K562 (cell line): ENCODE measurements around the gene CFAP298. TPM values are rescaled to one million over a fixed set of nuclear protein-coding genes. Genes with fewer than 3 reads are reported as not detected.

ENCODE experiments used
- ARID3B ChIP-seq: fragments of 250-450 bp; sonication (Bioruptor Pico); IDR thresholded peaks from 2 replicates; pipeline ENCODE4 v1.4.0; 2020; ENCODE audit warnings: borderline replicate concordance
- ATF7 ChIP-seq: fragments of 450-650 bp; IDR thresholded peaks from 2 replicates; pipeline ENCODE4 v1.7.1; 2014; ENCODE audit warnings: mild to moderate bottlenecking, moderate library complexity
- CBX1 ChIP-seq: sonication (generic); IDR thresholded peaks from 2 replicates; pipeline ENCODE4 v1.6.1; 2016; ENCODE audit warnings: antibody characterized with exemption, low read depth, mild to moderate bottlenecking
- ELK1 ChIP-seq: sonication (generic); formaldehyde crosslinking; IDR thresholded peaks from 2 replicates; pipeline ENCODE4 v1.8.1; 2022; ENCODE audit warnings: missing genetic modification reagents
- EP300 ChIP-seq: IDR thresholded peaks from 2 replicates; pipeline ENCODE4 v1.6.1; 2012; ENCODE audit warnings: low read length, improper control_type of control experiment
- HDAC1 ChIP-seq, 2 experiments: fragments of 450-650 bp; IDR thresholded peaks; 2 replicates each; pipeline ENCODE4 v1.6.1; 2016 to 2017; ENCODE audit warnings: inconsistent platforms in 1 of 2, mild to moderate bottlenecking in 1 of 2, moderate library complexity in 1 of 2
- HNRNPUL1 ChIP-seq: fragments of 200-400 bp; formaldehyde crosslinking; IDR thresholded peaks from 2 replicates; pipeline ENCODE4 v1.6.1; 2017; ENCODE audit warnings: low read length
- MECOM ChIP-seq: fragments of 250-450 bp; sonication (Bioruptor Pico); IDR thresholded peaks from 2 replicates; pipeline ENCODE4 v1.8.0; 2022; ENCODE audit warnings: inconsistent platforms
- MTA1 ChIP-seq: fragments of 450-650 bp; IDR thresholded peaks from 2 replicates; pipeline ENCODE4 v1.6.1; 2017; ENCODE audit warnings: borderline replicate concordance
- MYBL2 ChIP-seq, 2 experiments: fragments of 450-650 bp in 1 of 2; sonication (generic) in 1 of 2; formaldehyde crosslinking in 1 of 2; IDR thresholded peaks; 2 replicates each; pipeline versions ENCODE4 v1.6.1 to v1.8.1; 2017 to 2022; ENCODE audit warnings: borderline replicate concordance in 1 of 2, inconsistent platforms in 1 of 2, low read depth in 1 of 2, mild to moderate bottlenecking in 1 of 2, missing genetic modification reagents in 1 of 2, moderate library complexity in 1 of 2
- POLR2AphosphoS5 ChIP-seq: IDR thresholded peaks from 2 replicates; pipeline ENCODE4 v1.6.1; 2011; ENCODE audit warnings: mild to moderate bottlenecking, low read depth, low read length, moderate library complexity; ENCODE audit not compliant: control insufficient read depth, insufficient read depth
- POLR3G ChIP-seq: IDR thresholded peaks from 2 replicates; pipeline ENCODE4 v1.6.1; 2011; ENCODE audit not compliant: insufficient read length, insufficient replicate concordance; ENCODE audit errors: extremely low read depth
- PYGO2 ChIP-seq: fragments of 450-650 bp; IDR thresholded peaks from 2 replicates; pipeline ENCODE4 v1.6.1; 2016; ENCODE audit warnings: mild to moderate bottlenecking, missing genetic modification characterization, moderate library complexity, missing compliant biosample characterization
- RBBP5 ChIP-seq: fragments of 200-600 bp; sonication (generic); IDR thresholded peaks from 2 replicates; pipeline ENCODE4 v1.6.1; 2012; ENCODE audit warnings: borderline replicate concordance, mild to moderate bottlenecking, low read length, control low read depth, inconsistent platforms; ENCODE audit not compliant: insufficient read depth, poor library complexity, severe bottlenecking
- RBM22 ChIP-seq: fragments of 200-400 bp; formaldehyde crosslinking; IDR thresholded peaks from 2 replicates; pipeline ENCODE4 v1.6.1; 2018; ENCODE audit warnings: low read length, low read depth; ENCODE audit not compliant: poor library complexity, severe bottlenecking
- SFPQ ChIP-seq: fragments of 200-400 bp; formaldehyde crosslinking; IDR thresholded peaks from 2 replicates; pipeline ENCODE4 v1.6.1; 2017; ENCODE audit warnings: mild to moderate bottlenecking, low read depth, low read length, moderate library complexity
- TEAD1 ChIP-seq, 2 experiments: fragments of 450-650 bp in 1 of 2; sonication (generic) in 1 of 2; formaldehyde crosslinking; IDR thresholded peaks; 2 replicates each; pipeline versions ENCODE4 v1.4.0 to v1.8.0; 2020 to 2022; ENCODE audit warnings: mild to moderate bottlenecking in 2 of 2, missing genetic modification reagents in 1 of 2
- ZKSCAN3 ChIP-seq: fragments of 250-450 bp; sonication (Bioruptor Pico); IDR thresholded peaks from 2 replicates; pipeline ENCODE4 v1.4.0; 2020
- ZNF263 ChIP-seq: sonication (generic); formaldehyde crosslinking; IDR thresholded peaks from 2 replicates; pipeline ENCODE4 v1.8.0; 2022; ENCODE audit warnings: mild to moderate bottlenecking, missing genetic modification reagents, borderline replicate concordance
- ZNF584 ChIP-seq: fragments of 200-800 bp; sonication (Bioruptor generic); IDR thresholded peaks from 2 replicates; pipeline ENCODE4 v1.6.1; 2016; ENCODE audit warnings: low read depth, mild to moderate bottlenecking, missing genetic modification characterization, missing compliant biosample characterization
- ZNF586 ChIP-seq: fragments of 450-650 bp; formaldehyde crosslinking; conservative IDR thresholded peaks from 2 replicates; pipeline ENCODE4 v1.4.0; 2020; ENCODE audit warnings: mild to moderate bottlenecking, moderate library complexity
- polyA plus RNA-seq, 8 experiments: library from polyadenylated mRNA; depleted of rRNA in 4 of 8; stranded (reverse) in 5 of 8; unstranded in 3 of 8; fragments of >200 nt; fragmentation: Nextera tagmentation in 2 of 8; fragmentation: Illumina TruSeq in 1 of 8; extraction: Ambion mirVana in 2 of 8; extraction: Trizol in 1 of 8; gene quantifications; 2 replicates each; pipeline versions ENCODE4 v1.2.1 to v1.2.3, GENCODE V29; 2011 to 2014; ENCODE audit warnings: inconsistent platforms in 1 of 8, missing spikeins in 1 of 8
- total RNA-seq, 7 experiments: library from RNA; depleted of rRNA in 6 of 7; stranded (reverse); fragments of >200 nt in 6 of 7; fragmentation: Illumina TruSeq in 2 of 7; extraction: Trizol in 2 of 7; gene quantifications; 2 replicates each; pipeline versions ENCODE4 v1.2.1 to v1.2.3, GENCODE V29; 2011 to 2021; ENCODE audit warnings: low replicate concordance in 1 of 7

CFAP298 gene
- total and polyA plus RNA-seq, 9 of the 15 experiments (the other 6 are each of a cell fraction or from before 2014, with no cell fraction given): 31.4 to 178 (median 89.7) TPM

GRCh38 chr21:32612075-32612998 lies at the start of gene CFAP298 (continued):
- TF ChIP-seq ELK1: no peak
- no peak for TF ChIP-seq MECOM (CRISPR knock-in tag)
- no peak for TF ChIP-seq ZKSCAN3 (CRISPR knock-in tag)
- TF ChIP-seq ZNF586: no peak
- TF ChIP-seq RBM22: peak; percentile 97
- peak; percentile 97 for TF ChIP-seq RBBP5
- peak; percentile 41 to 99; a peak in 3 of 4 replicates for TF ChIP-seq HDAC1 (IDR thresholded peaks at IDR 0.05)
- peak; percentile 96 to 100 for TF ChIP-seq TEAD1 (CRISPR knock-in tag; IDR thresholded peaks at IDR 0.05)
- no peak for TF ChIP-seq HNRNPUL1
- TF ChIP-seq ARID3B (CRISPR knock-in tag): no peak
- peak; percentile 27; the same call in 1 of the 2 replicates for TF ChIP-seq MTA1
- no peak for TF ChIP-seq POLR3G
- TF ChIP-seq CBX1: no peak
- TF ChIP-seq EP300: peak; percentile 32
- peak; percentile 92 for TF ChIP-seq ATF7
- TF ChIP-seq MYBL2 (IDR thresholded peaks at IDR 0.05; ENCODE audit: low read depth): no peak; the same call in 1 of the 2 replicates
- no peak for TF ChIP-seq MYBL2 (CRISPR knock-in tag; IDR thresholded peaks at IDR 0.05; ENCODE audit: borderline replicate concordance)
- TF ChIP-seq ZNF263 (CRISPR knock-in tag): peak; percentile 26; the same call in 1 of the 2 replicates
- peak; percentile 72 for TF ChIP-seq POLR2AphosphoS5
- no peak for TF ChIP-seq PYGO2 (tag)
- TF ChIP-seq ZNF584 (CRISPR knock-in tag): no peak
- TF ChIP-seq SFPQ: no peak
